Fibroblast of lung (primary cell): Measurements from ENCODE around the gene INPP5A. TPM values are rescaled to one million over a fixed set of nuclear protein-coding genes. Genes with fewer than 3 reads are reported as not detected.

Experiments used
- DNase-seq, 2 donors: peaks; one replicate each; pipeline versions ENCODE4 v3.0.0 to v3.0.0-alpha.2; 2010; ENCODE audit warnings: low read depth in 2 of 2
- H2AFZ ChIP-seq: 2 replicates; pipeline ENCODE4 v1.5.1; 2012; ENCODE audit warnings: low read length, control low read depth, inconsistent platforms
- H3K27ac ChIP-seq: 2 replicates; pipeline ENCODE4 v1.5.1; 2011; ENCODE audit warnings: low read length, control low read depth; ENCODE audit not compliant: insufficient read depth
- H3K27me3 ChIP-seq: 2 replicates; pipeline ENCODE4 v1.5.1; 2011; ENCODE audit warnings: mild to moderate bottlenecking, low read length; ENCODE audit not compliant: control insufficient read depth, insufficient read depth
- H3K36me3 ChIP-seq: 2 replicates; pipeline ENCODE4 v1.5.1; 2011; ENCODE audit warnings: low read length; ENCODE audit not compliant: control insufficient read depth, insufficient read depth
- H3K4me1 ChIP-seq: 2 replicates; pipeline ENCODE4 v1.5.1; 2011; ENCODE audit warnings: low read length; ENCODE audit not compliant: control insufficient read depth, insufficient read depth; ENCODE audit errors: extremely low read depth
- H3K4me2 ChIP-seq: 2 replicates; pipeline ENCODE4 v1.5.1; 2011; ENCODE audit warnings: low read length, control low read depth; ENCODE audit not compliant: insufficient read depth; ENCODE audit errors: extremely low read depth
- H3K4me3 ChIP-seq, 4 experiments: fragments of 200-600 bp in 1 of 4; sonication (generic) in 1 of 4; replicated peaks in 1 of 4; 2 replicates each; pipeline ENCODE4 v1.5.1; 2011 to 2016; ENCODE audit warnings: low read length in 4 of 4, low read depth in 3 of 4, mild to moderate bottlenecking in 3 of 4, control low read depth in 2 of 4, inconsistent platforms in 1 of 4, mixed read lengths in 1 of 4; ENCODE audit not compliant: insufficient read depth in 1 of 4; ENCODE audit errors: control extremely low read depth in 1 of 4
- H3K79me2 ChIP-seq: 2 replicates; pipeline ENCODE4 v1.5.1; 2012; ENCODE audit warnings: mild to moderate bottlenecking, low read length, inconsistent platforms; ENCODE audit not compliant: control insufficient read depth, insufficient read depth
- H3K9ac ChIP-seq: 2 replicates; pipeline ENCODE4 v1.5.1; 2011; ENCODE audit warnings: mild to moderate bottlenecking, low read length, control low read depth; ENCODE audit not compliant: insufficient read depth
- H3K9me3 ChIP-seq: 2 replicates; pipeline ENCODE4 v1.5.1; 2012; ENCODE audit warnings: low read depth, low read length; ENCODE audit not compliant: control insufficient read depth, insufficient read depth
- H4K20me1 ChIP-seq: 2 replicates; pipeline ENCODE4 v1.5.1; 2011; ENCODE audit warnings: low read length; ENCODE audit not compliant: control insufficient read depth, insufficient read depth; ENCODE audit errors: extremely low read depth
- CTCF ChIP-seq, 2 donors: IDR thresholded peaks in 1 of 2; conservative IDR thresholded peaks in 1 of 2; 1 replicate in 1 of 2; 2 replicates in 1 of 2; pipeline ENCODE4 v1.5.1; 2011 to 2012; ENCODE audit warnings: low read length in 2 of 2, control low read depth in 1 of 2, inconsistent platforms in 1 of 2, low read depth in 1 of 2, mild to moderate bottlenecking in 1 of 2
- EZH2 ChIP-seq: IDR thresholded peaks from 2 replicates; pipeline ENCODE4 v1.5.1; 2012; ENCODE audit warnings: low read length, control low read depth, mild to moderate bottlenecking; ENCODE audit errors: missing control alignments
- polyA plus RNA-seq, 2 donors: library from polyadenylated mRNA; depleted of rRNA in 1 of 2; stranded (reverse) in 1 of 2; unstranded in 1 of 2; fragments of >200 nt; gene quantifications; 2 replicates each; pipeline ENCODE4 v1.2.1, GENCODE V29; 2011 to 2012; ENCODE audit warnings: missing spikeins in 1 of 2
- total RNA-seq: library from RNA; depleted of rRNA; stranded (reverse); fragments of >200 nt; gene quantifications from 2 replicates; pipeline ENCODE4 v1.2.1, GENCODE V29; 2014

Gene INPP5A
- total and polyA plus RNA-seq, 2 donors (not counting 1 experiment from before 2014, with no cell fraction given): 24.6 to 39.9 TPM

- H4K20me1 ChIP-seq: peaks cover 2% of the 10 kb centered on the region
- no peak overlapping the region for H3K27ac ChIP-seq
- DNase-seq: no peak
- no peaks in the 10 kb centered on the region for H3K27me3 ChIP-seq
- peaks cover 7% of the 10 kb centered on the region for H3K79me2 ChIP-seq
- H3K4me1 ChIP-seq: peaks cover 12% of the 10 kb centered on the region
- no peaks in the 10 kb centered on the region for H3K9me3 ChIP-seq
- no peaks in the 10 kb centered on the region for H3K36me3 ChIP-seq
- no peak overlapping the region for H3K4me3 ChIP-seq
- H3K4me2 ChIP-seq: no peak overlapping the region
- TF ChIP-seq CTCF (conservative IDR thresholded peaks at IDR 0.05 in 1 of 2, IDR thresholded peaks at IDR 0.05 in 1 of 2; ENCODE audit: low read depth in 1 of 2, low read length in 2 of 2): no peak
- TF ChIP-seq EZH2: no peak
- no peak overlapping the region for H2AFZ ChIP-seq
- no peak overlapping the region for H3K9ac ChIP-seq
Measured at GRCh38 chr10:132579027-132579859, 41.7 kb downstream of the INPP5A start.

GRCh38 chr10:132580143-132580542 lies 42.6 kb downstream of the INPP5A start:
- no peak overlapping the region for H3K4me2 ChIP-seq
- no peak overlapping the region for H3K4me3 ChIP-seq
- peaks cover 8% of the 10 kb centered on the region for H3K4me1 ChIP-seq
- no peak overlapping the region for H3K9ac ChIP-seq
- no peak overlapping the region for H2AFZ ChIP-seq
- no peak for DNase-seq
- peaks cover 4% of the 10 kb centered on the region for H4K20me1 ChIP-seq
- H3K27ac ChIP-seq: no peak overlapping the region
- no peaks in the 10 kb centered on the region for H3K36me3 ChIP-seq
- no peak for TF ChIP-seq EZH2
- no peak for TF ChIP-seq CTCF (conservative IDR thresholded peaks at IDR 0.05 in 1 of 2, IDR thresholded peaks at IDR 0.05 in 1 of 2; ENCODE audit: low read depth in 1 of 2, low read length in 2 of 2)
- H3K9me3 ChIP-seq: no peaks in the 10 kb centered on the region
- peaks cover 6% of the 10 kb centered on the region for H3K79me2 ChIP-seq
- H3K27me3 ChIP-seq: no peaks in the 10 kb centered on the region

GRCh38 chr10:132580617-132581016 lies 43.0 kb downstream of the INPP5A start:
- Histone ChIP-seq H3K36me3 (no peaks in the 10 kb centered on the region), H3K4me3 (no peak overlapping the region), H3K9me3 (no peaks in the 10 kb centered on the region), H3K79me2 (peaks cover 6% of the 10 kb centered on the region), H3K4me2 (no peak overlapping the region), H3K4me1 (peaks cover 4% of the 10 kb centered on the region), H4K20me1 (peaks cover 2% of the 10 kb centered on the region), H3K27me3 (no peaks in the 10 kb centered on the region), H2AFZ (no peak overlapping the region), H3K27ac (no peak overlapping the region), H3K9ac (no peak overlapping the region)
- TF ChIP-seq EZH2 (no peak), CTCF (conservative IDR thresholded peaks at IDR 0.05 in 1 of 2, IDR thresholded peaks at IDR 0.05 in 1 of 2; ENCODE audit: low read depth in 1 of 2, low read length in 2 of 2) (no peak)
- no peak for DNase-seq
